ENCODE data around the gene HSPA12A.

Gene HSPA12A

DNA sequence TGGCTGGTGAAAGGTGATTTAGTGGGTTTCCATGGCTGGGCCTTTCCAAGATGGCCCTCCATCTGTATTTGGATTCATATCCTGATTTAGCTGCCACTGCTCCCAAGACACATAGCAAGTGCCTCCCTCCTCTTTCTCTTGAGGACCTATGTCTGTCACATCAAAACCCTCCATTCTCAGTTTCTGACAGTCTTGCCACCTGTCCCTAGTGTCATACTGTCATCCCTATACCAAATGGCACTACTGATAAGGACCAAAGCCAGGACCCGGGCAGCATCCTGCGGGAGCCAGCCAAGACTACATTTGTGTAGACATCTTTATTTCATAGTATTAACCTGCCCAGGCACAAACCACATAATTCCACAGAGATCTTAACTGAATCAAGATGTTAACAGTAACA, 86.8 kb downstream of the HSPA12A start:
- no peak overlapping the region for H3K4me3 ChIP-seq
- no peak overlapping the region for H3K27ac ChIP-seq

DNA sequence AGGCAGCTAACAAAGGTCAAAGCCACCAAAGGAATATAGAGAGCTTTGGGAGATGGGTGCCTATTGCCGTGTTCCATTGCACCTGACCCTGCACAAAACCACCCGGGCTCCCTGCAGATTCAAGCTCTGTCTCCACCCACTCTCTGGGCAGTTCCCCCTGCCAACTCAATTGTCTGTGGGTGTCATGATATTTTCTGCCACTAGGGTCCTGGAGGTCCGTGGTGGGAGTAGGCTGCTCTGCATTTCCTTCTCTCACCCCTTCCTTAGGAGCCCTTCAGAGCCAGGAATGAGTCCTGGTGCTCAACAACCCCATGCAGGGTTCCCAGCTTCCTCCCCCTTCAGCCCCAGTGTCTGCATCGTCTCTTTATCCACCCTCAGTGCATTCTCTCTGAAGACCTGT, 87.5 kb downstream of the HSPA12A start:
- no peak overlapping the region for H3K27ac ChIP-seq
- no peak overlapping the region for H3K4me3 ChIP-seq

GRCh38 chr10:116653885-116654284, 88.5 kb downstream of the HSPA12A start:
- Histone ChIP-seq H3K4me3 (no peak overlapping the region), H3K27ac (no peak overlapping the region)

DNA sequence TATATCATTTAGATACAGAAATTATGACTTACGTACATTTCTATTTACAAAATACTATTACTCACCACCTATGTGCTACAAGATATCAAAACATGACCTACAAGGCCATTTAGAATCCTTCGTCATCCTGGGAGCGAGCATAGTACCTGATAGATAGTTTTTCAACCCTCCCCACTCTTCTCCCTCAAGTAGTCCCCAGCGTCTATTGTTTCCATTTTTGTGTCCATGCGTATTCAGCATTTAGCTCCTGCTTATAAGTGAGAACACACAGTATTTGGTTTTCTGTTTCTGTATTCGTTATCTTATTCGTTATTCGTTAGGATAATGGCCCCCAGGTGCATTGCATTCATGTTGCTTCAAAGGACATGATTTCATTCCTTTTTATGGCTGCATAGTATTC, 93.5 kb downstream of the HSPA12A start:
- H3K27ac ChIP-seq, result no peak overlapping the region
- H3K4me3 ChIP-seq, result no peak overlapping the region

DNA sequence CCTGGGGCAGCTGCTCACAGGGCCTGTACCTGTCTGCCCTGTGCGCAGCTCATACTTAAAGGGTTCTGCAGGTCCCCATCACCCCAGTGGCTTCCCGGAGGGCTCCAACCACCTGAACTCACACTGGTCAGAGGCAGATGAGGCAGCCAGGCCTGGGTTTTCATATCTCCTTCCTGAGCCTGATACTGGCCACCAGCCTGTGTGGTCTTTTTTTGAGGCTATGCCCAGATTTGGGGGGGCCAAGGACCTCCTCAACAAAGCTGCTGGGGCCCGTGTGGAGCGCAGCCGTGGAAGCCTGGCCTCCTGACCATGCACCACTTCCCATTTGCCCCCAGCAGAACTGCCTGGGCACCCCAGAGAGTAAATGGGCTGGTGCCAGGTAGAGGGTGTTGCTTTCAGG, 95.9 kb downstream of the HSPA12A start:
- no peak overlapping the region for H3K27ac ChIP-seq
- no peak overlapping the region for H3K4me3 ChIP-seq

GRCh38 chr10:116637830-116638229, 104.5 kb downstream of the HSPA12A start:
- no peak overlapping the region for H3K4me3 ChIP-seq
- no peak overlapping the region for H3K27ac ChIP-seq

GRCh38 chr10:116636976-116637375, 105.4 kb downstream of the HSPA12A start:
- no peak overlapping the region for H3K4me3 ChIP-seq

GRCh38 chr10:116636385-116636784, 106.0 kb downstream of the HSPA12A start:
- Histone ChIP-seq H3K4me3 (no peak overlapping the region), H3K27ac (no peak overlapping the region)

More at GRCh38 chr10:116636976-116637375, 105.4 kb downstream of the HSPA12A start:
- no peak overlapping the region for H3K27ac ChIP-seq

GRCh38 chr10:116634126-116634975, 108.0 kb downstream of the HSPA12A start:
- H3K4me3 ChIP-seq, result no peak overlapping the region
- H3K27ac ChIP-seq, result no peak overlapping the region

DNA sequence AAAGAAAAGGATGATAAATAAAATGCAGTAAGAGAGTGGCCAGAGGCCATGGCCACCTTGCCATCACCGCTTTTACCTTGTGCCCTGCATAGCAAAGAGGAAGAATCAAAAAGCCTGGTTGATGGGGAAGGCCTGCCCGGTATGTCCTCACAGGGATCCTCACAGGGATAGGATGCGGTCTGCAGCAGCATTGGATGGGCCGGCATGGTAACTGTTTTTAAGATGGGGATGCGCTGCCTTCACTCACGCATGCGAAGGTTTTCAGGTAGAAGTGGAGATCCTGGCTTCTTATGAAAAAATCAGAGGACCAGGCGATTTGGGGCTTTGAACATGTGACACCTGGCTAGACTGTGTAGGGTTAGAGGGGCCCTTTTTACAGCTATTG, 109.2 kb downstream of the HSPA12A start:
- no peak overlapping the region for H3K27ac ChIP-seq
- H3K4me3 ChIP-seq, result no peak overlapping the region

DNA sequence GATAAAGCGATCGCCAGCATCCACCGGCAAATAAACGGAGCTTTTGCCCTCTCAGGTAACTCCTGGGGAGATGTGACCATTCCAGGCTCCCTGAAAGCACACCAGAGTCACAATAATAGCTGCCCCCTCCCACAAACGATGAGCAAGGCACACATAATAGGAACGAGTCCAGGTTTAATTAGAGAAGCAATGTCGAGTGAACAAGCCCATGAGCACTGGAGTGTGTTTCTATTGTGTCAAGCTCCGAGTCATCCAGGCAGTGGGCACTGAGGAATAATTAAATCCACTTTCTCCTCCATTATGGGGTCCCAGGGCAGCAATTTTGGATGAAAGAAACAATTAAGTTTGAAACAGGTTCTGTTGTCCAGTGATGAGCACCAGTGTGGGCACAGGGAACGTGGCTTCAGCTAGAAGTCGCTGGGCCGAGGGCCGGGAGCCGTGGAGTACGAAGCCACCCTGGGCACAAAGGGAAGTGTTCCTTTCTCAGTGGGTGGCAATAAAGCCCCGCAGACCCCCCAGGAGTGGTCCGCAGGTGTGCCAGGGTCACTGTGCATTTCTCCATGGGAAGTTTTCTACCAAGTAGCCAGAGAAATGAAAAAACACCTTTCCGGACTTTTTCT, 109.7 kb downstream of the HSPA12A start:
- no peak overlapping the region for H3K4me3 ChIP-seq
- H3K27ac ChIP-seq, result no peak overlapping the region

DNA sequence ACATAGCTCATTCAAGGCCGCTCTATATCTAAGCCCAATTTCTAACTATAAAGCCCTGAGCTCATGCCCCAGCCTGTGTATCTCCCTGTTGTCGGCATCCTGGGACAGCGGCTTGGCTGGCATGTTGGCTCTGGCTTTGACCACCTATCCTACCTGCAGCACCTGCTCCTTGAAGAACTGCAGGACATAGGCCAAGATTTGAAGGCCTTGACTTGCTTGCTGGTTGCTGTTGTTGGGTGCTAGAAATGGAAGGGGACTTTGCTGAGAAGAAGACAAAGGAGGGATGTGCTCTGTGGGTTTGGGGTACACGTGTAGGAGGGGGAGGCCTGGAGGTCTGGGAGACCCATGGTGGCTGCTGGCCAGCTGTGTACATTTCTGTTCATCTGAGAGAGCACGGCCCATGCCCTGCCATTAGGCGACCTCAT, 110.5 kb downstream of the HSPA12A start:
- Histone ChIP-seq H3K27ac (no peak overlapping the region), H3K4me3 (no peak overlapping the region)

GRCh38 chr10:116630020-116630419, 112.3 kb downstream of the HSPA12A start:
- Histone ChIP-seq H3K4me3 (no peak overlapping the region), H3K27ac (no peak overlapping the region)

- Histone ChIP-seq H3K4me3 (no peak overlapping the region), H3K27ac (no peak overlapping the region)
These were observed 113.0 kb downstream of the HSPA12A start for GRCh38 chr10:116629340-116629739.

DNA sequence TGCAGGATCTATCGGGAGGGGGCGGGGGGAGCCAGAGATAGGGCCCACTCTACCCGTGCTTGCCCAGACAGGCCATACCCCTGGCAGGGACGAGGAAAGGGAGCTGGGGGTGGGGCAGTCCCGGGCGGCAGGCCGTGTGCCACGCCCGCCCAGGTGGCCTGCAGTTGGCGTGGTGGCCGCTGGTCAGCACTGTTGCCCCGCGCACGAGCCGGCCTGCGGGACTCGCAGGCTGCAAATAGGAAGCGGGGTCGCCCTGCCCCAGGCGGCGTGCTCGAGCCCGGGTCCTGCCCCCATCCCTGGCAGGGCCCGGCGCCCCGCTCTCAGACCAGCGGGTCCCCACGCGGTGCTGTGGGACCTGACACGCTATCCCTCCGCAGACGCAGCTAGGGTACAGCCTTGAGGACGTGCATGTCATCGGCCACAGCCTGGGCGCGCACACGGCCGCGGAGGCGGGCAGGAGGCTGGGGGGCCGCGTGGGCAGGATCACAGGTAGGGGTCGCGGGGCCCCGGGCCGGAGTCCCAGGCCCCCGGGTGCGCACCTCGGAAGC, 114.9 kb downstream of the HSPA12A start:
- peak overlapping the region in 1 of 7 experiments; percentile 19 for H3K4me3 ChIP-seq

GRCh38 chr10:116626815-116627214, 115.6 kb downstream of the HSPA12A start:
- Histone ChIP-seq H3K4me3 (no peak overlapping the region), H3K27ac (no peak overlapping the region)

More for the DNA sequence above, 114.9 kb downstream of the HSPA12A start:
- no peak overlapping the region for H3K27ac ChIP-seq

- H3K4me3 ChIP-seq, result no peak overlapping the region
- no peak overlapping the region for H3K27ac ChIP-seq
These were observed 116.5 kb downstream of the HSPA12A start for GRCh38 chr10:116625845-116626244.

DNA sequence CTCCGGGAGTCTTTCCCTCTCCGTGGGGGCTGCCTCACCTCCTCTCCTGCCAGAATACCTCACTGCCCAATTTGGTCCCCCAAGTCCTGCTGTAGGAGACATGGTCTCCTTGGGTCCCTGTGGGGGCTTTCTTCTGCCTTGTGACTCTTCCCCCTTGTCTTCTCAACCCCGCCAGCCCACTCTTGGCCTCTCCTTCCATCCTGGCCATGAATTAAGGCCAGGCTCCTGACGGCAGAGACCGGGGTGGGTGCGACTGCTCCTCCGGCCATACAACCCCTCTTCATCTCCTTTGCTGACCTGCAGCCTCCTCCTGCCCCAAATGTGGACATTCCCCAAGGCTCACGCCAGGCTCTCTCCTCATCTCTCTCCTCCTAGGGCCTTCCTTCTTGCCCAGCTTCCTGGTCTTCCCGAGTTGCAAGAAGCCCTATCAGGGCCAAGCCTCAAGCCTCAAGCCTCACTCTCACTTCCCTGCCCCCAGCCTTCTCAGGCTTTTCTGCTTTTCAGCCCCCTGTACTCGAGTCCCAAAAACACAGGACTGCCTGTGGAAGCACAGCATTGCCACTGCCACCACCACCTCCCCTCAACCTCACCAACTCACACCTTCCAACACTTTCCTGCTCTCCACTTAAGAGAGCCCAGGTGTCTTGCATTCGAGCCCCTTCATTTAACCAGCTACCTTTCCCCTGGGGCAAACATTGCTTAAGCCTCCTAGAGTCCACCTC, 120.3 kb downstream of the HSPA12A start:
- no peak overlapping the region for H3K27ac ChIP-seq
- no peak overlapping the region for H3K4me3 ChIP-seq

DNA sequence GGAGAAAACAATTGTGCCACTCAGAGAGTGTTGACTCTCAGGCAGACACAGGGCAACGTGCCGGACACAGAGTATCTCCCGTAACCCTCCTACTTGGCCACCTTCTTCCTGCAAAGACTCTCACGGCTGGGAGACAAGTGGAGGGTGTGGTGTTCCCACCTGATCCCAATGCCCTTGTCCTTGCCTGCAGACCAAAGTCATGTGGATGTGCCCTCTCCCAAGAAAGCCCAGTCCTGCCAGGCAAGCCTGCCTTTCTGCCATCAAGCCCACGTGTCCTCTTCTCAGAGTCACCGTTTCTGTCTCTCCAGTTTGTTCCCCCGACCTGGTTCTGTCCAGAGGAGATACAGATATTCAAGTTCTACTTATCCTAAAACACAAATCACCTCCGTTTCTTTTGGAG, 120.9 kb downstream of the HSPA12A start:
- no peak overlapping the region for H3K4me3 ChIP-seq

More for the DNA sequence above, 120.9 kb downstream of the HSPA12A start:
- no peak overlapping the region for H3K27ac ChIP-seq
